ENCODE results near the gene CD180. TPM values are rescaled to one million over a fixed set of nuclear protein-coding genes. Genes with fewer than 3 reads are reported as not detected.

Gene CD180
- polyA plus RNA-seq, 12 donors = 0.63 to 2.9 (median 1.3) TPM; not detected in 2

GRCh38 chr5:67214707-67215447, 18.3 kb upstream of the CD180 start:
- no peak for DNase-seq

GRCh38 chr5:67214036-67214435, 17.4 kb upstream of the CD180 start:
- no peak for DNase-seq

GRCh38 chr5:67211926-67212325, 15.3 kb upstream of the CD180 start:
- no peak for DNase-seq

- DNase-seq = peak; percentile 78
Observed at GRCh38 chr5:67209141-67209771, 12.7 kb upstream of the CD180 start.

GRCh38 chr5:67208403-67208802, 11.8 kb upstream of the CD180 start:
- no peak for DNase-seq

GRCh38 chr5:67206929-67207328, 10.3 kb upstream of the CD180 start:
- DNase-seq = no peak

- DNase-seq = no peak
Observed at GRCh38 chr5:67206461-67206860, 9.9 kb upstream of the CD180 start.

- no peak for DNase-seq
Observed at GRCh38 chr5:67205981-67206380, 9.4 kb upstream of the CD180 start.

GRCh38 chr5:67204821-67205220, 8.2 kb upstream of the CD180 start:
- DNase-seq = no peak

GRCh38 chr5:67203701-67204074, 7.1 kb upstream of the CD180 start:
- DNase-seq = no peak

GRCh38 chr5:67202828-67203227, 6.2 kb upstream of the CD180 start:
- DNase-seq = no peak

- no peak for DNase-seq
Observed at GRCh38 chr5:67201897-67202549, 5.4 kb upstream of the CD180 start.

- DNase-seq = no peak
Observed at GRCh38 chr5:67200809-67201562, 4.4 kb upstream of the CD180 start.

- DNase-seq = no peak
Observed at GRCh38 chr5:67199859-67200258, 3.3 kb upstream of the CD180 start.

- DNase-seq = no peak
Observed at GRCh38 chr5:67198917-67199316, 2.3 kb upstream of the CD180 start.

- no peak for DNase-seq
Observed at GRCh38 chr5:67197536-67197935, 937 bp upstream of the CD180 start.

- DNase-seq = no peak
Observed at GRCh38 chr5:67195406-67196275, 958 bp downstream of the CD180 start.

GRCh38 chr5:67194166-67194565, 2.4 kb downstream of the CD180 start:
- DNase-seq = no peak

- no peak for DNase-seq
Observed at GRCh38 chr5:67193439-67193807, 3.2 kb downstream of the CD180 start.

- no peak for DNase-seq
Observed at GRCh38 chr5:67192719-67193438, 3.7 kb downstream of the CD180 start.

- no peak for DNase-seq
Observed at GRCh38 chr5:67190861-67191260, 5.7 kb downstream of the CD180 start.

Data from muscle of arm (tissue), 12 donors.